GM21381 (cell line): ENCODE measurements around the gene CASQ2.

ENCODE experiments used
- ATAC-seq: cut with Tn5 transposase; IDR thresholded peaks from one replicate; pipeline ENCODE4 v1.9.1; 2021; ENCODE audit warnings: mild to moderate bottlenecking, moderate library complexity; ENCODE audit not compliant: unreplicated experiment

Gene CASQ2

GRCh38 chr1:115702959-115703358, 65.6 kb downstream of the CASQ2 start:
- ATAC-seq, result no peak

GRCh38 chr1:115701090-115701489, 67.4 kb downstream of the CASQ2 start:
- no peak for ATAC-seq

GRCh38 chr1:115697619-115698018, 70.9 kb downstream of the CASQ2 start:
- ATAC-seq, result no peak

DNA sequence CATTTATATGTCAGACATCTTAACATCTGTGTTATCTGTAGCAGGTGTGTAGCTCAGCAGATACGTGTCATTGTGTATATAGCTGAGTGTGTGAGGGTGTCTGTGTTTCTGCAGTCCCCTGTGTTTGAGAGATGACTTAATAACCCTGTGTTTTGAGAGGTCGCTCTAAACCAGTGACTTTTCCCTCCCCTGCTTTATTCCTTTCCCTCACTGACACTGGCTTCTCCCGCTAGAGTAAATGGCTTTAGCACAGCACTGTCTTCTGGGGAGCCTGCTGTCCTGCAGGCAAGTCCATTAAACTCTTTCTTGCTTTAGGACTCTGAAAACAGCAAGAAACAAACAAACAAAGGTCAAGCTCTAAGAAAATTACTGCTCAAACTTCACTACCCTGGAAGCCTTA, 73.7 kb downstream of the CASQ2 start:
- ATAC-seq, result no peak

DNA sequence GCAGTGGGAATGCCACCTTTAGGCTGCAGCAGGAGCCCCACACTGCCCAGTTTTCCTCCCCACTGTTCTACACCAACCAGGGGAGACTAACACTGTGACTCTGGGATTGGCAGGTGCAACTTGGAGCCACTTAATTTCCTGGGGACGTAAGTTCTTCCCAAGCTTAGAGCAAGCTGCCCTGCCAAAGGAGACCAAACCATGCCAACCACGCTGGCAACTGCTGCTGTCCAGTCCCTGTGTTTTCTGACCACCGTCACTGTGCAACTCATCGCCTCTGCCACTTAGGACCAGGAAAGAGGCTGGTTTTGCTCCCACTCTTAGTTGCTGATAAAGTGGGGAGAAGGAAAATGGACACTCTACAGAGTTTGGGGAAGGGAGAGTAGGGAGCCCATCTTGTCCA, 76.3 kb downstream of the CASQ2 start:
- ATAC-seq, result no peak

GRCh38 chr1:115690972-115691371, 77.5 kb downstream of the CASQ2 start:
- no peak for ATAC-seq

- ATAC-seq, result no peak
These were observed 80.8 kb downstream of the CASQ2 start for GRCh38 chr1:115687744-115688143.

GRCh38 chr1:115685029-115685705, 83.3 kb downstream of the CASQ2 start:
- no peak for ATAC-seq

GRCh38 chr1:115682792-115683191, 85.7 kb downstream of the CASQ2 start:
- no peak for ATAC-seq

- ATAC-seq, result no peak
These were observed 87.8 kb downstream of the CASQ2 start for GRCh38 chr1:115680730-115681111.

DNA sequence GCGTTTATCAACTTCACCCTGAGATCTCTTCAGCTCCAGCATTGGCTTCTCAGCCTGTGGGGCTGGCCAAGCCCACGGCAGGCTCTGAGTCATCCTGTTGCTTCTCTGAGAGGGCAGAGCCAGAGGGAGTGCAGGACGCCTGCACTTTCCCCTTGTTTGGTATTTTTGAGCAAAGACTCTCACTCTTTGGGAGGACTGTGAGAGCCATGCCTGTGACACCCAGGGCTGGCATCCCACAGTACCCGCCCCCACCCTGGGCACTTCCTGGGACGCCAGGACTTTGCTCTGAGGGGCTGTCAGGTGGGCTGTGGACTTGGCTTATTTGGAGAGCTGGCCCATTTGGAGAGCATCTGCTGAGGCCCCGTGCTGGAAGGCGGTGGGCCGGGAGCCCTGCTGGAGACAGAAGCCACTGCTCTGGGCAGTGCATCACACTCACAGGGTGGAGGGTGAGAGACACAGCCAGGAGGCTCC, 89.3 kb downstream of the CASQ2 start:
- no peak for ATAC-seq

DNA sequence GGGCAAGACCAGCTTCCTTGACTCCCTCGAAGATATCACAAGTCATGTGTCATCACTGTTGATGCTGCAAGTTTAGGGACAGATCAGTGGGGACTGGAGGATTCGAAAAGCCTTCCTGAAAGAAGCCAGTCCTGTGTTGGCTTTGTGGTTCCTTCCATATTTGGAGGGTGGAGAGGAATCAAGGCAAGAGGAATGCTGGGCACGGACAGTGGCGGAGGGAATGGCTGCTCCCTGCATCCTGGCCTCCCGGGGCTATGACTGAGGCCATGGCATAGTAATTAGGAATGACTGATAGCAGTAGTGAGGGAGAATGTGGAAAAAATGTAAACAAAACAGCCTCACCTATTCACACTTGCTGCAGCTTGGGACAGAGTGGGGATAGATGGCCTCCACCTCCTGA, 90.4 kb downstream of the CASQ2 start:
- no peak for ATAC-seq

DNA sequence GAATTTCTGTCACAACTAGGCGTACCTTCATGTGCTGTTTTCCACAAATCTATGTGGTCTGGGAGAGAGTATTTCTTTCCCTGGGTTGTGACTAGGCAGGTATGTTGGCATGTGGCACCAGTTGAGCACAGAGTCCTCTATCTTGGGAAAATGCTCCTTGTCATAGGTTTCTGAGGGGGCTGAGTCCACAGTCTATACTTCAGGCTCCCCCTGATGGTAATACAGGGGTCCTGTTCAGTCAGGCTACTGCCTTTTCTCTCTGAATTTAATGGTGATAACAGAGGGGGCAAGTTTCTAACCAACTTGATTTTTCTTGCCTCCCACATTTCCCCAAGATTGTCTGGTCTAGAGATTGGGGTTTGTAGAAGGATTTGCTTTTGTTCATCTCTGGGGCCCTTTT, 90.9 kb downstream of the CASQ2 start:
- ATAC-seq, result no peak

- no peak for ATAC-seq
These were observed 91.3 kb downstream of the CASQ2 start for GRCh38 chr1:115677182-115677555.

- no peak for ATAC-seq
These were observed 91.9 kb downstream of the CASQ2 start for GRCh38 chr1:115676498-115677181.

DNA sequence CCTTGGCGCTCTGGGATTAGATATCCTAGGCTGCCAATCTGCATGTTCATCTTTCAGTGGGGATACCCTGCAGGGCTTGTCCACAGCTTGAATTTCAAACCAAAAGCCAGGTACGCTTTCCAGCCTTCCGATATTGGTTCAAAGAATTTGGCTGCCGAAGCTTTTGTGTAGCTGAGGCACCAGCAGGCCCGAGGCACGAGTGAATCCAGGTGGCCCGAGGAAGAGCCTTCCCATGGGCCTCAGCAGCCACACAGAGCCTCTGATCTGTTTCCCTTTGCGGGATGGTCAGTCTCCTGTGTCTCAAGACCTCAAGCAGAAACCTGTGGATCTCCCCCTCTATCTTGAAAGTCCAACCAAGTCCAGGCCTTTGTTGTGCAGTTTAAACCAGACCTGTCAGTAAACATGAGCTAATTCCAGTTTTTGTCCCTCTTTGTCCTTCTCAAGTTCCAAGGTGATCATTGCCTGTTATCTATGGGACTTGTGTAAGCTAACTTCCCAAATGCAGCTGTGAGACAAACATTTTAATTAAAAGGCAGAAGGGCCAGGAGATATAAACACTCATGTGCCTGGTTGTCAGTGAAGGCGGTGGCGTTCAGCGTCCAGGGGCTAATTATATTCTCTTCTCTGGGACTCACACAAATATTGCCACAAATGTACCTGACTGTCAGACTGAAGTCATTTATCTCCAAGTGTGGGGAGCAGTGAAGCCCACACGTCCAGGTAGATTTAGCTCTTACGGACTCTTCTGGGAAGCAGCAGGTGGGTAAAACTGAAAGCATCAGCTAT, 96.1 kb downstream of the CASQ2 start:
- no peak for ATAC-seq

GRCh38 chr1:115671176-115671934, 97.2 kb downstream of the CASQ2 start:
- no peak for ATAC-seq

DNA sequence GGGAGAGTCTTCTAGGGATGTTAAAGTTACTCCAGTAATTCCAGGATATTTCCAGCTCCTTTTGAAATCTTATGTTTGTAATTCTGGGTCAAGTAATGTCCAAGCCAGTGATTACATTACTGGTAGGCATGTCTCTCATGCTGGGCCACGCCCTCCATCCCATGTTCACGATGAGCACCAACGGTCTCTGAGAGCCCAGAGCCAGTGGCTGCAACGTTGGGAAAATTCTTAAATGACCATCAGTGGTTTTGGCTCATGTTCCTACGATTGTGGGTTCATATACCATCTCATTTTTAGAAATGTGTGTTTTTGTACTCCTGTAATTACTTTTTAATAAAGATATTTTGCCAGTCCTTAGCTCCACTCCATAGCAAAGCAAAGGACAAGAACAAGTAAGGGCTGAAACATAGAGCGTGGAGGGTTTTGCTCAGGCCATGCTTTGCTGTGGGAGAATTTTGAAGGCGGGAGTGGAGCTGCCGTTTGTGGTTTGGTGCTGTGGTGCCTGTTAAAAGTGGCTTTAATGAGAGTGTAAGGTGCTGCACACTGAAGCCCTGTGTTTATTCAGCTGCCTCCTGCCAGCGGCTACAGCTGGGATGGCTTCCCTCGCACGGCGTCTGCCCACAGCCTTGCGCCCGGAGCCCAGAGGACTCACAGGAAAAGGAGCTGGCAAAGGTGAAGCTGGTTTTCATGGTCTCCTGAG, 97.9 kb downstream of the CASQ2 start:
- ATAC-seq, result no peak

DNA sequence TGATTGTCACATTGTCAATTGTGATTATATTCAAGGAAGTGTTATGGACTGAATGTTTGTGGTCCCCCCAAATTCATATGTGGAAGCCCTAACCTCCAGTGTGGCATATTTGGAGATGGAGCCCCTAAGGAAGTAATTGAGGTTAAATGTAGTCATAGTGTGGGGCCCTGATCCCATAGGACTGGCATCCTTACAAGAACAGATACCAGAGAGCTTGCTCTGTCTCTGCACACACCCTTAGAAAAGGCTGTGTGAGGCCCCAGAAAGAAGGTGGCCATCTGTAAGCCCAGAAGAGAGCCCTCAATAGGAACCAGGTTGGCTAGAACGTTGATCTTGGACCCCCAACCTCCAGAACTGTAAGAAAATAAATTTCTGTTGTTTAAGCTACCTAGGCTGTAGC, 98.6 kb downstream of the CASQ2 start:
- ATAC-seq, result no peak

DNA sequence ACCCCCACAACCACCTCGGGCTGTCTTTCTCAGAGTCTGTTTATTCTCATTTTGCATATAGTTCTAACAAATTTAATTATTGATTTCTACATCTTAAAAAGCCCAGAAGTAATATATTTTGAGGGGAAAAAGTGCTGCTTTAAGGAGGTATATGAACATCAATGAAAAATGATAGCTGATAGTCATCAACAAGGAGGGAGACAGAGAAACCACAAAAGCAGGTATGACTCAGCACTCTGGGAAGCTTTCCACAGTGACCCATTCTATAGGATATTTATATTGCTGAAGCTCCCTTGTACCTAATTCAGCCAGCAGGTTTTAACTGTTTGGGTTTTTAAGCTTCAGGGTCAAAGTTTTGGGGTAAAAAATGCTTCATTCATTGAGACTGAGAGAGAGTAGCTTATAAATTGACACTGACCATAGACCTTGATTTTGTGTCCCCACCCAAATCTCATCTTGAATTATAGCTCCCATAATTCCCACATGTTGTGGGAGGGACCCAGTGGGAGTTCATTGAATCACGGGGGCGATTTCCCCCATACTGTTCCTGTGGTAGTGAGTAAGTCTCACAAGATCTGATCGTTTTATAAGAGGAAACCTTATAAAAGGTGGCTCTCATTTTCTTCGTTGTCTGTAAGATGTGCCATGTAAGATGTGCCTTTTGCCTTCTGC, 99.4 kb downstream of the CASQ2 start:
- ATAC-seq, result no peak
